PC-9 (cell line): ENCODE measurements around the gene ZNF483. TPM values are rescaled to one million over a fixed set of nuclear protein-coding genes. Genes with fewer than 3 reads are reported as not detected.
A peak's percentile ranks its signal among the peaks of the same experiment; 100 is the strongest.

Experiments
- BruUV-seq: library from RNA; stranded (reverse); fragments of 400-500 nt; replicated peaks from 2 replicates; lab custom pipeline; 2021; lab: Mats Ljungman, UMichigan
- CTCF ChIA-PET: fragments of 300-600 bp; sonication (Branson Sonifier 250); formaldehyde crosslinking; loops from one replicate; lab custom pipeline; 2022; ENCODE audit warnings: antibody characterized with exemption; lab: Charles Lee
- POLR2A ChIA-PET: fragments of 300-600 bp; sonication (Branson Sonifier 250); formaldehyde crosslinking; loops from one replicate; lab custom pipeline; 2022; ENCODE audit warnings: antibody characterized with exemption; ENCODE audit not compliant: unreplicated experiment; lab: Charles Lee
- DNase-seq, 2 experiments: peaks; one replicate each; pipeline versions ENCODE4 v3.0.0 to v3.0.0-alpha.2; 2015 to 2022; ENCODE audit warnings: mixed read lengths in 1 of 2
- H2AFZ ChIP-seq: fragments of 200-600 bp; sonication (generic); 2 replicates; pipeline ENCODE4 v1.8.1; 2017; ENCODE audit warnings: antibody characterized with exemption
- H3F3A ChIP-seq: fragments of 200-600 bp; sonication (generic); 2 replicates; pipeline ENCODE4 v1.8.1; 2017; ENCODE audit warnings: antibody characterized with exemption, mild to moderate bottlenecking, low read depth; ENCODE audit not compliant: insufficient read depth
- H3K27ac ChIP-seq: fragments of 200-600 bp; sonication (generic); 2 replicates; pipeline ENCODE4 v1.6.1; 2016; ENCODE audit warnings: mixed run types
- H3K27me3 ChIP-seq: fragments of 200-600 bp; sonication (generic); 2 replicates; pipeline ENCODE4 v1.6.1; 2016; ENCODE audit warnings: low read depth, mixed run types; ENCODE audit not compliant: insufficient read depth
- H3K36me3 ChIP-seq: fragments of 200-600 bp; sonication (generic); 2 replicates; pipeline ENCODE4 v1.6.1; 2016; ENCODE audit warnings: low read depth, mixed run types
- H3K4me1 ChIP-seq: fragments of 200-600 bp; sonication (generic); replicated peaks from 2 replicates; pipeline ENCODE4 v1.6.1; 2016; ENCODE audit warnings: mixed run types; ENCODE audit not compliant: insufficient read depth
- H3K4me2 ChIP-seq: fragments of 200-600 bp; sonication (generic); 2 replicates; pipeline ENCODE4 v1.6.1; 2017; ENCODE audit warnings: mixed run types
- H3K4me3 ChIP-seq: fragments of 200-600 bp; sonication (generic); 2 replicates; pipeline ENCODE4 v1.6.1; 2016; ENCODE audit warnings: mixed run types
- H3K79me2 ChIP-seq: fragments of 200-600 bp; sonication (generic); 2 replicates; pipeline ENCODE4 v1.6.1; 2017; ENCODE audit warnings: low read depth, mixed run types
- H3K9me2 ChIP-seq: fragments of 200-600 bp; sonication (generic); 2 replicates; pipeline ENCODE4 v1.8.1; 2017; ENCODE audit warnings: mild to moderate bottlenecking; ENCODE audit not compliant: insufficient read depth
- H3K9me3 ChIP-seq: fragments of 200-600 bp; sonication (generic); 2 replicates; pipeline ENCODE4 v1.8.1; 2016; ENCODE audit warnings: low read depth; ENCODE audit not compliant: insufficient read depth
- H4K20me1 ChIP-seq: fragments of 200-600 bp; sonication (generic); 2 replicates; pipeline ENCODE4 v1.8.1; 2017; ENCODE audit not compliant: insufficient read depth
- CTCF ChIP-seq: fragments of 200-600 bp; sonication (generic); conservative IDR thresholded peaks from 2 replicates; pipeline ENCODE4 v1.6.1; 2017; ENCODE audit warnings: mixed run types, antibody characterized with exemption, mild to moderate bottlenecking, moderate library complexity
- EZH2 ChIP-seq: fragments of 200-600 bp; sonication (generic); IDR thresholded peaks from 2 replicates; pipeline ENCODE4 v1.8.0; 2017; ENCODE audit warnings: antibody characterized with exemption, low read depth
- intact Hi-C: fragments of 100-400 bp; cut with micrococcal nuclease; formaldehyde crosslinking; loops from one replicate; pipeline ENCODE4 v1.10.0; 2022; ENCODE audit not compliant: unreplicated experiment
- total RNA-seq: library from RNA; stranded (reverse); gene quantifications from 2 replicates; pipeline ENCODE4 v1.2.3, GENCODE V29; 2021

Gene ZNF483
- total RNA-seq, 1 experiment from 2014 or later = 7.3 TPM

GRCh38 chr9:111601237-111602018 is 76.4 kb downstream of the ZNF483 start:
- H3K9me2 ChIP-seq = no peaks in the 10 kb centered on the region
- peak overlapping the region; percentile 100 for H3K27ac ChIP-seq
- H3K4me3 ChIP-seq = peak overlapping the region; percentile 1; the same call in 1 of the 2 replicates
- peaks cover 44% of the 10 kb centered on the region for H3K79me2 ChIP-seq
- peaks cover 16% of the 10 kb centered on the region for H4K20me1 ChIP-seq
- ChIA-PET POLR2A (interaction anchor here (0.5 kb wide), 1 partner anchor 20 kb away, joined by 13 read pairs; no protein-coding TSS in a partner anchor), CTCF (interaction anchor here (1.0 kb wide), 1 partner anchor 9 kb away, joined by 3 read pairs; no protein-coding TSS in a partner anchor)
- intact Hi-C loops = loop anchor here (1.0 kb wide), 1 partner anchor 10 kb away; no protein-coding TSS in a partner anchor
- no peaks in the 10 kb centered on the region for H3K27me3 ChIP-seq
- H2AFZ ChIP-seq = no peak overlapping the region
- H3F3A ChIP-seq = peaks cover 52% of the 10 kb centered on the region
- H3K36me3 ChIP-seq = peaks cover 13% of the 10 kb centered on the region
- H3K4me1 ChIP-seq = peaks cover 56% of the 10 kb centered on the region
- peak; percentile 60 to 94 for DNase-seq
- H3K9me3 ChIP-seq = no peaks in the 10 kb centered on the region
- BruUV-seq = no TSS peak
- peak overlapping the region; percentile 81 for H3K4me2 ChIP-seq
- TF ChIP-seq CTCF (no peak), EZH2 (no peak)

GRCh38 chr9:111603041-111603440 is 78.1 kb downstream of the ZNF483 start:
- Histone ChIP-seq H3F3A (peaks cover 38% of the 10 kb centered on the region), H2AFZ (no peak overlapping the region), H3K4me1 (peaks cover 44% of the 10 kb centered on the region), H3K36me3 (no peaks in the 10 kb centered on the region), H3K79me2 (peaks cover 28% of the 10 kb centered on the region), H4K20me1 (0 out of 2 replicates have a peak, but pooled peaks cover 2% of the 10 kb centered on the region), H3K27ac (peak overlapping the region; percentile 100), H3K9me3 (no peaks in the 10 kb centered on the region), H3K9me2 (no peaks in the 10 kb centered on the region), H3K27me3 (no peaks in the 10 kb centered on the region), H3K4me3 (no peak overlapping the region), H3K4me2 (peak overlapping the region; percentile 81; the same call in 1 of the 2 replicates)
- DNase-seq = no peak
- no TSS peak for BruUV-seq
- POLR2A ChIA-PET = no interaction called here
- intact Hi-C loops = no loop called here
- TF ChIP-seq CTCF (no peak), EZH2 (no peak)
- CTCF ChIA-PET = no interaction called here

- Histone ChIP-seq H3K4me1 (peaks cover 44% of the 10 kb centered on the region), H3K36me3 (no peaks in the 10 kb centered on the region), H4K20me1 (no peaks in the 10 kb centered on the region), H3K9me2 (no peaks in the 10 kb centered on the region), H3K79me2 (peaks cover 17% of the 10 kb centered on the region), H3K27ac (no peak overlapping the region), H2AFZ (no peak overlapping the region), H3K4me2 (no peak overlapping the region), H3K4me3 (no peak overlapping the region), H3K27me3 (no peaks in the 10 kb centered on the region), H3K9me3 (no peaks in the 10 kb centered on the region), H3F3A (peaks cover 31% of the 10 kb centered on the region)
- ChIA-PET CTCF (no interaction called here), POLR2A (no interaction called here)
- BruUV-seq = no TSS peak
- intact Hi-C loops = no loop called here
- TF ChIP-seq EZH2 = no peak
- no peak for TF ChIP-seq CTCF
- DNase-seq = no peak
Measured at GRCh38 chr9:111604054-111604615, 79.2 kb downstream of the ZNF483 start.
